Calu3 (cell line): Measurements from ENCODE around the gene EPHB2. TPM values are rescaled to one million over a fixed set of nuclear protein-coding genes. Genes with fewer than 3 reads are reported as not detected.

ENCODE experiments used
- BruUV-seq: library from RNA; stranded (reverse); fragments of 400-500 nt; replicated peaks from 2 replicates; lab custom pipeline; 2021; lab: Mats Ljungman, UMichigan
- CTCF ChIA-PET: fragments of 300-600 bp; sonication (Branson Sonifier 250); formaldehyde crosslinking; loops from one replicate; lab custom pipeline; 2022; ENCODE audit warnings: antibody characterized with exemption; lab: Charles Lee
- DNase-seq: peaks from one replicate; pipeline ENCODE4 v3.0.0; 2022
- H3K27ac Mint-ChIP-seq: one replicate; pipeline ENCODE4 v1.8.0; 2022; ENCODE audit warnings: mixed read lengths; ENCODE audit not compliant: unreplicated experiment
- H3K27me3 Mint-ChIP-seq: one replicate; pipeline ENCODE4 v1.8.0; 2022; ENCODE audit warnings: mixed read lengths; ENCODE audit not compliant: unreplicated experiment
- H3K36me3 Mint-ChIP-seq: one replicate; pipeline ENCODE4 v1.8.0; 2022; ENCODE audit warnings: mild to moderate bottlenecking, moderate library complexity, mixed read lengths; ENCODE audit not compliant: insufficient read depth, unreplicated experiment
- H3K4me1 Mint-ChIP-seq: one replicate; pipeline ENCODE4 v1.8.0; 2022; ENCODE audit warnings: mild to moderate bottlenecking, low read depth, mixed read lengths; ENCODE audit not compliant: unreplicated experiment
- H3K4me3 Mint-ChIP-seq: one replicate; pipeline ENCODE4 v1.8.0; 2022; ENCODE audit warnings: mild to moderate bottlenecking, low read depth, moderate library complexity, mixed read lengths; ENCODE audit not compliant: unreplicated experiment
- H3K9me3 Mint-ChIP-seq: one replicate; pipeline ENCODE4 v1.8.0; 2022; ENCODE audit warnings: low read depth, mixed read lengths; ENCODE audit not compliant: unreplicated experiment
- intact Hi-C: fragments of 100-400 bp; cut with micrococcal nuclease; formaldehyde crosslinking; loops from one replicate; pipeline ENCODE4 v1.10.0; 2022; ENCODE audit not compliant: unreplicated experiment
- total RNA-seq: library from RNA; stranded (reverse); gene quantifications from 2 replicates; pipeline ENCODE4 v1.2.3, GENCODE V29; 2022
- TF ChIP-seq, protein P1 (sequence below): fragments of 200-600 bp; IDR thresholded peaks from one replicate; pipeline ENCODE4 v1.8.0; 2022; ENCODE audit warnings: antibody characterized with exemption; ENCODE audit not compliant: unreplicated experiment

The EPHB2 gene
- total RNA-seq, 1 experiment from 2014 or later: 19.3 TPM

DNA sequence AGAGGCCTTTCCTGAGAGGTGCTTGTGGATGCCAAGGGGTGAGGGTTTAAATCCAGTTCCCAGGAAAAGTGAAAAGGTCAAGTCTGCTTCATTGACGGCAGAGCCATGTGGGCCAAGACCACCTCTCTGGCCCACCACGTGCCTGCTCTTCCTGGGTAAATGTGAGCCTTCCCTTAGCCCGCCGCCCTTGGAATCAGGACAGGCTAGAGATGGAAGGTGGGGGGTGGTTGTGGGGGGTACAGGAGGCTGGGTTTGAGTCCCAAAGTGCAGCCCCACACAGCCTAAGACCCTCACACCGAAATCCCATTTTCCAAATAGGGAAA, 104.4 kb downstream of the EPHB2 start:
- Mint-ChIP-seq H3K4me1 (peaks cover 17% of the 10 kb centered on the region), H3K9me3 (no peaks in the 10 kb centered on the region), H3K36me3 (no peaks in the 10 kb centered on the region), H3K27ac (no peak overlapping the region), H3K27me3 (no peaks in the 10 kb centered on the region), H3K4me3 (no peak overlapping the region)
- CTCF ChIA-PET: no interaction called here
- intact Hi-C loops: no loop called here
- TF ChIP-seq, protein P1, sequence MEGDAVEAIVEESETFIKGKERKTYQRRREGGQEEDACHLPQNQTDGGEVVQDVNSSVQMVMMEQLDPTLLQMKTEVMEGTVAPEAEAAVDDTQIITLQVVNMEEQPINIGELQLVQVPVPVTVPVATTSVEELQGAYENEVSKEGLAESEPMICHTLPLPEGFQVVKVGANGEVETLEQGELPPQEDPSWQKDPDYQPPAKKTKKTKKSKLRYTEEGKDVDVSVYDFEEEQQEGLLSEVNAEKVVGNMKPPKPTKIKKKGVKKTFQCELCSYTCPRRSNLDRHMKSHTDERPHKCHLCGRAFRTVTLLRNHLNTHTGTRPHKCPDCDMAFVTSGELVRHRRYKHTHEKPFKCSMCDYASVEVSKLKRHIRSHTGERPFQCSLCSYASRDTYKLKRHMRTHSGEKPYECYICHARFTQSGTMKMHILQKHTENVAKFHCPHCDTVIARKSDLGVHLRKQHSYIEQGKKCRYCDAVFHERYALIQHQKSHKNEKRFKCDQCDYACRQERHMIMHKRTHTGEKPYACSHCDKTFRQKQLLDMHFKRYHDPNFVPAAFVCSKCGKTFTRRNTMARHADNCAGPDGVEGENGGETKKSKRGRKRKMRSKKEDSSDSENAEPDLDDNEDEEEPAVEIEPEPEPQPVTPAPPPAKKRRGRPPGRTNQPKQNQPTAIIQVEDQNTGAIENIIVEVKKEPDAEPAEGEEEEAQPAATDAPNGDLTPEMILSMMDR: no peak
- no TSS peak for BruUV-seq
- no peak for DNase-seq

DNA sequence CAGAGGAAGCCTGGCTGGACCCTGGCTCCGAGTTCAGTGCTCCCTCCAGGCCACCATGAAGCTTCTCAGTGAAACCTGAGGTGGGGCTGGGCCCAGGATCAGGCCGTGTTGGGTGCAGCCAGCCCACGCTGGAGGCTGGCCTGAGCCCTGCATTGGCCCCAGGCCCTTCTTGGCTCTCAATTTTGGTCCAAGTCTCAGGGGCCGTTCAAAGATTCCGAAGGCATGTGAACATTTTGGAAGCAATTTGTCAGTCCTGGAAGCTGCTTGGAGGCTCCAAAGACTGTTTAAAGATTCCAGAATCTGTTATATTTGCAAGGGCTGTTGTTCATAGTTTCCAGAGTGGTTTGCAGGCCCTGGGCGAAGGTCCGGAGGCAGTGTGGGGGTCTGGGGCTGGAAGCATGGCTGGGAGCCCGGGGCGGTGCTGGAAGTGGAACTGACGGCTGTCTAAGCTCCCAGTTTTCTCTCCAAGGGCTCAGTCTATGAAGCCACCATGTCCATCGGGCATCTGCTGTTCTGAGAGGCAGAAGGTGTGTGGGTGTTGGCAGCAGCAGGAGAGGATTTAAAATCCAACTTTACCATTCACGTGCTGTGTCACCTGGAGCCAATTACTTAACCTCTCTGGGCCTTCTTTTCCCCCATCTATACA, 104.9 kb downstream of the EPHB2 start:
- no peak for DNase-seq
- Mint-ChIP-seq H3K36me3 (no peaks in the 10 kb centered on the region), H3K27me3 (no peaks in the 10 kb centered on the region), H3K9me3 (no peaks in the 10 kb centered on the region), H3K4me3 (no peak overlapping the region), H3K27ac (no peak overlapping the region), H3K4me1 (peaks cover 17% of the 10 kb centered on the region)
- TF ChIP-seq, protein P1: no peak
- no TSS peak for BruUV-seq
- intact Hi-C loops: no loop called here
- CTCF ChIA-PET: no interaction called here

DNA sequence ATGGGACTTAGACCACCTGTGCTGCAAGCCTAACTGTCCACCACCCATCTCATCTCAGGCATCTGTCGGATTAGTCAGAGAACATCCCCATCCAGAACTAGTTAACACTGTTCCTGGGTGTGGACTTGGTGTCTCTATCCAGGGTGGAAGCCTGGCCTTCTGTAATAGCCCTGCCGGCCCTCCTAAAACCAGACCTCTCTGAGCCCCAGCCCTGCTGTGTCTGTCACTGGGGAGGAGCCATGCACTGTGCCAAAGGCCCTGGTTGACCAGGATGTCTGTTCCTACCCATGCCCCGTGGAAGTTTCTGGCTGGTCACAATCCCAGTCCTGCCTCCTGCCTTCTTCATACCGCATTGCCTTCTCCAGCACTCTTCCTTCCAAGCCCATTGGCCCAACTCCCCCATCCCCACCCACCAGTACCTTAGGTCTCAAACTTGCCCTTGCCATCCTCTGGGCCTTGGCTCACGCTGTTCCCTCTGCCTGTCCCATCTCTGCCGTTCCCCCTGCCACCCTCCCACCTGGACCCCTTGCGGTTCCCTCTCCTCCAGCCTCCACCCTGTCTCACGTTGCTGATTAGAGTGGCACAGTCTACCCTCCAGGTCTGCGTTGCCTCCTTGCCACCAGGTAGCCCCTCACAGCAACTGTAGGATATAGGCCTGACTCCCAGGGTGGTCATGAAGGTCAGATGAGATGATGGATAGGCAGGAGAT, 105.6 kb downstream of the EPHB2 start:
- Mint-ChIP-seq H3K27ac (no peak overlapping the region), H3K36me3 (no peaks in the 10 kb centered on the region), H3K9me3 (no peaks in the 10 kb centered on the region), H3K4me3 (no peak overlapping the region), H3K27me3 (no peaks in the 10 kb centered on the region), H3K4me1 (peaks cover 17% of the 10 kb centered on the region)
- BruUV-seq: no TSS peak
- intact Hi-C loops: no loop called here
- CTCF ChIA-PET: no interaction called here
- TF ChIP-seq, protein P1: no peak
- no peak for DNase-seq

DNA sequence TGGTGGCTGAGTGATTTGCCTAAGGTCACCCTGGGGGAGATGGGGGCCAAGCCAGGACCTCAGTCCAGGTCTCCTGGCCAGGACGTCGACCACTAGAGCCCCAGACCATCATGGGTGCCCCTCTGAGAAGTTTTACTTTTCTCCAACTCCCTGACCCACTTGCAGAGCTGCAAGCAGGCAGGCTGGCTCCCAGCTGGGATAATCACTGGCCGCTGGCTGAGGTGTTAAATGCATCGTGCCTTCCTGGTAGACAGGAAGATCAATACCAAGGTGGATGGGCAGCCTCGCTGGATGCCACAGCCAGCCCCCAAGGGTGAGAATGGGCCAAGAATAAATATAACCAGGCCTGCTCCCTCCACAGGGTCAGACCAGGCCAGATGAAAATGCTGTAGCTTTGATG, 106.2 kb downstream of the EPHB2 start:
- no peak overlapping the region for H3K4me3 Mint-ChIP-seq
- peaks cover 17% of the 10 kb centered on the region for H3K4me1 Mint-ChIP-seq
- intact Hi-C loops: no loop called here
- no peaks in the 10 kb centered on the region for H3K27me3 Mint-ChIP-seq
- TF ChIP-seq, protein P1: no peak
- H3K9me3 Mint-ChIP-seq: no peaks in the 10 kb centered on the region
- BruUV-seq: no TSS peak
- CTCF ChIA-PET: no interaction called here
- H3K27ac Mint-ChIP-seq: no peak overlapping the region
- no peaks in the 10 kb centered on the region for H3K36me3 Mint-ChIP-seq
- DNase-seq: no peak
